ENCODE results near the gene RNPC3.

Gene RNPC3, protein sequence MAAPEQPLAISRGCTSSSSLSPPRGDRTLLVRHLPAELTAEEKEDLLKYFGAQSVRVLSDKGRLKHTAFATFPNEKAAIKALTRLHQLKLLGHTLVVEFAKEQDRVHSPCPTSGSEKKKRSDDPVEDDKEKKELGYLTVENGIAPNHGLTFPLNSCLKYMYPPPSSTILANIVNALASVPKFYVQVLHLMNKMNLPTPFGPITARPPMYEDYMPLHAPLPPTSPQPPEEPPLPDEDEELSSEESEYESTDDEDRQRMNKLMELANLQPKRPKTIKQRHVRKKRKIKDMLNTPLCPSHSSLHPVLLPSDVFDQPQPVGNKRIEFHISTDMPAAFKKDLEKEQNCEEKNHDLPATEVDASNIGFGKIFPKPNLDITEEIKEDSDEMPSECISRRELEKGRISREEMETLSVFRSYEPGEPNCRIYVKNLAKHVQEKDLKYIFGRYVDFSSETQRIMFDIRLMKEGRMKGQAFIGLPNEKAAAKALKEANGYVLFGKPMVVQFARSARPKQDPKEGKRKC

DNA sequence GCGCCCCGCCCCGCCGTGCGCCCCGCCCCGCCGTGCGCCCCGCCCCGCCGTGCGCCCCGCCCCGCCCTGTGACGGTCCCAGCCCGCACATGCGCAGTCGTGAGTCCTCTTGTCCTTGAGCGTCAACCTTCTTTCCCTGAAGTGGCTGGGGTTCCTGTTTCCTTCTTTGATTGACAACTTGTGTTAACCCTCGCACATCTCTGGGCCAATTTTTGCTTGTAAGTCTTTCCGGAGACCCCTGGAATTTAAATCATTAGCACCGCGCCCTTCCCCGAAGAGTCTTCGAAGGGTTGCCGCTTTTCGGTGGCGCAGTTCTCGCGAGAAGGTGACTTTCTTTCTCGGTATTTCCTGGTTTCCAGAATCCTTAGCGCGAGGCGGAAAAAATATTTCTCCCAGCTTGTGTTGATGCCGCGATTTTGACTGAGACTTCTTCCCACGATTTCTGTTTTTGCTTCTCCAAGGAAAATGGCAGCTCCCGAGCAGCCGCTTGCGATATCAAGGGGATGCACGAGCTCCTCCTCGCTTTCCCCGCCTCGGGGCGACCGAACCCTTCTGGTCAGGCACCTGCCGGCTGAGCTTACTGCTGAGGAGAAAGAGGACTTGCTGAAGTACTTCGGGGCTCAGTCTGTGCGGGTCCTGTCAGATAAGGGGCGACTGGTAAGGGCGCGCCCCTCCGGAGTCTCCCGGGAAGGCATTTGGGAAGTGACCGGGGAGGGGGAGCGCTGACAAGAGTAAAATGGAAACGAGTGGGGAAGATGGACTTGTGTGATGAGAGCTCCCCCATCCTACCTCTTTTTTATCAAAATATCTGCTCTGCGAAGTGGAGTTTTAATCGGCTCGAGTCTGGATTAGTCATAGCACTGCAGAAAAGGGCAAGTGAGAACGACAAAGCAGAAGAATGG is at the start of gene RNPC3:
Gene RNPC3 (plus strand): TSS at position 93 of the 901 bp plus-strand sequence. CDS start 372 bp downstream, at position 465.
- peak; percentile 67 for DNase-seq (ENCODE audit: low read depth)
- TF ChIP-seq, protein P1, sequence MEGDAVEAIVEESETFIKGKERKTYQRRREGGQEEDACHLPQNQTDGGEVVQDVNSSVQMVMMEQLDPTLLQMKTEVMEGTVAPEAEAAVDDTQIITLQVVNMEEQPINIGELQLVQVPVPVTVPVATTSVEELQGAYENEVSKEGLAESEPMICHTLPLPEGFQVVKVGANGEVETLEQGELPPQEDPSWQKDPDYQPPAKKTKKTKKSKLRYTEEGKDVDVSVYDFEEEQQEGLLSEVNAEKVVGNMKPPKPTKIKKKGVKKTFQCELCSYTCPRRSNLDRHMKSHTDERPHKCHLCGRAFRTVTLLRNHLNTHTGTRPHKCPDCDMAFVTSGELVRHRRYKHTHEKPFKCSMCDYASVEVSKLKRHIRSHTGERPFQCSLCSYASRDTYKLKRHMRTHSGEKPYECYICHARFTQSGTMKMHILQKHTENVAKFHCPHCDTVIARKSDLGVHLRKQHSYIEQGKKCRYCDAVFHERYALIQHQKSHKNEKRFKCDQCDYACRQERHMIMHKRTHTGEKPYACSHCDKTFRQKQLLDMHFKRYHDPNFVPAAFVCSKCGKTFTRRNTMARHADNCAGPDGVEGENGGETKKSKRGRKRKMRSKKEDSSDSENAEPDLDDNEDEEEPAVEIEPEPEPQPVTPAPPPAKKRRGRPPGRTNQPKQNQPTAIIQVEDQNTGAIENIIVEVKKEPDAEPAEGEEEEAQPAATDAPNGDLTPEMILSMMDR (IDR thresholded peaks at IDR 0.05; ENCODE audit: control insufficient read depth, insufficient read depth, low read depth, low read length, missing control alignments): no peak
- H3K4me3 ChIP-seq (ENCODE audit: control insufficient read depth, low read depth, low read length): peak within 1 kb of the TSS; percentile 99

DNA sequence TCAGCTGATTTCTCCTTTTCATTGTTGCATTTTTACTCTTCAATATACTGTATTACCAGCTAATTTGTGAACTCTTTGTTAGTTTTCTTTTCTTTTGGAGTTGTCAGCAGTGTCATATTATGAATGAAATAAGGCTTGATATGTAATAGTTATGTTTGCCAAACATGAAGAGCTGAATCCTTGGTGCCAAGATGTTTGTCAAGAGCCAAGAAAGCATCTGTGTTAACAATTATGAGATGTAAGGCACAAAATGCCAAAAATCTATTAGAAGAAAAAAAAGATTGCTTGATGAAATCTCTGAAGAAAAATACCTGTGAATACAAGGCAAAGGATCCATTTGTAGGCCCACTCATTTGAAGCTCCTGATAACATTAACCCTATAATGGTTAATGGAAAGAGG is 48.4 kb upstream of the RNPC3 start:
- TF ChIP-seq, protein P1 (IDR thresholded peaks at IDR 0.05; ENCODE audit: control insufficient read depth, insufficient read depth, low read depth, low read length, missing control alignments): no peak
- no peak for DNase-seq (ENCODE audit: low read depth)

DNA sequence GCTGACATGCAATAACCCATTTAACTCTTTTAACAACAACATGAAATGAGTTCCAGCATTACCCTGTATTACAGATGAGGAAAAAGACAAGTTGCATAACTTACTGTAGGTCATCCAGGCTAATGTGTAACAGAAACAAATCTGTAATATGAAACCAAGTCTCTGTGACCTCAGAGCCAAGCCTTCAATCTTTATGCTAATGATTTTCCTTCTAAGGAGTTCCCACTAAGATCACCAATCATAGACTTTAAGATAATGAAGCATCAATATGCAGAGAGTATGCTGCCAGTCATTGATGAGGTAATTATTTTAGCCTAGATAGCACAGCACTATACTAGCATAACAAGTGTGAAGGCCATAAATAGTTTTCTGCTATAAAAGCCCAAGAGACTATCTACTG is 35.6 kb upstream of the RNPC3 start:
- no peak overlapping the region for H3K4me3 ChIP-seq (ENCODE audit: control insufficient read depth, low read depth, low read length)
- no peak for DNase-seq (ENCODE audit: low read depth)
- TF ChIP-seq, protein P1 (IDR thresholded peaks at IDR 0.05; ENCODE audit: control insufficient read depth, insufficient read depth, low read depth, low read length, missing control alignments): no peak

More for the DNA sequence above, 48.4 kb upstream of the RNPC3 start:
- H3K4me3 ChIP-seq (ENCODE audit: control insufficient read depth, low read depth, low read length): no peak overlapping the region

DNA sequence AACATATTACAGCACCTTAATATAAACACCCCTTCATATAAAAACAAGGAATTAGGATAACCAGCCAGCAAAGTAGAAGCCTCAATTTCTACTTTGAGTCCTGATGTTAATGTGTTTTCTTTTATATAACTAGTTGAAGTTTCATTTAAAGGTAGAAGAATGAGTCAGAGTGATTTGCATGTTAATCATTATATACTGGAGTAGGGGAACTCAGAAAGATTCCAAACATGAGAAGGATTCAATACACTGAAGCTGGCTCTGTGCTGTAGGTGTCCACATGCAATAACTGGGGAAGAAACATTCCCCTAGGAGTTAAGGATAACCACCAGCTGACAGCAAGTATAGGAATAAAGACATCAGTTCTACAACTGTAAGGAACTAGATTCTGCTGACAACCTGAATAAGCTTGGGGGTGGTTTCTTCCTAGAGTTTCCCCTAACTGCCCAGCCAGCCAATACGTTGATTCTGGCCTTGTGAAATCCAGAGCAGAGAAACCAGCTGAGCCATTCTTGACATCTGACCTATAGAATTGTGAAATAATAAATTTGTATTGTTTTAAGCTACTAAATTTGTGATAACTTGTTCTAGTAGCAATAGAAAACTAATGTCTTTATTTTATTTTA is 33.4 kb upstream of the RNPC3 start:
- no peak for DNase-seq (ENCODE audit: low read depth)
- H3K4me3 ChIP-seq (ENCODE audit: control insufficient read depth, low read depth, low read length): no peak overlapping the region
- TF ChIP-seq, protein P1 (IDR thresholded peaks at IDR 0.05; ENCODE audit: control insufficient read depth, insufficient read depth, low read depth, low read length, missing control alignments): no peak

DNA sequence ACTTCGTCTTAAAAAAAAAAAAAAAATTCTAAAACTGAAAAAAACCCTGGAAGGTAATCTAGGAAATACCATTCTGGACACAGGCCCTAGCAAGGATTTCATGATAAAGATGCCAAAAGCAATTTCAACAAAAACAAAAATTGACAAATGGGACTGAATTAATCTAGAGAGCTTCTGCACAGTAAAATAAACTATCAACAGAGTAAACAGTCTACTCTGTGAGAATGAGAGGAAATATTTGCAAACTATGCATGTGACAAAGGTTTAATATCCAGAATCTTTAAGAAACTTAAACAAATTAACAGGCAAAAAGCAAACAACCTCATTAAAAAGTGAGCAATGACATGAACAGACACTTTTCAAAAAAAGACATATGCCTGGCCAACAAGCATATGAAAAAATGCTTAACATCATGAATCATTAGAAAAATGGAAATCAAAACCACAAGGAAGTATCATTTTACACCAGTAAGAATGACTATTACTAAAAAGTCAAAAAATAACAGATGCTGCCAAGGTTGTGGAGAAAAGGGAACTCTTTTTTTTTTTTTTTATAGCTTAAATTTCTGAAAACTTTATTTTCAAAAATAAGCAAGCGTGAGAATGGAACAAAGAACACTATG is 29.4 kb upstream of the RNPC3 start:
- TF ChIP-seq, protein P1 (IDR thresholded peaks at IDR 0.05; ENCODE audit: control insufficient read depth, insufficient read depth, low read depth, low read length, missing control alignments): no peak
- DNase-seq (ENCODE audit: low read depth): no peak
- H3K4me3 ChIP-seq (ENCODE audit: control insufficient read depth, low read depth, low read length): no peak overlapping the region

DNA sequence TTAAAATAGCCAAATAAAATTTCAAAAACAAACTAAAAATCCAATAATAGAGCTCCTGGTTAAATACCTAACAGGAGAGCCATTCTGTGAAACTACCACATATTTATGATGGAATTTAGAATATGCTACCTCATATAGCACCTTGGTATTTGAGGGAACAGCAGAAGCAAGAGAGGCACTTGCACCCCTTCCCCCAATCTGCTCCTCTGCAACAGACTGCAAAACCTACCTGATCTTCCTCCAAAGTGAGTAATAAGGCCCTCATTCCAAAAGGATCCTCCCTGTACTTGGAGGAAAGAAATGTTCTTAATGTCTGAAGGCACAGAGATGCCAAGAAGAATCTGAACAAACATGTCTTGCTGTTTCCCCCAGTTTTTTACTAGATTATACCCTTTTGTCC is 28.1 kb upstream of the RNPC3 start:
- no peak for DNase-seq (ENCODE audit: low read depth)
- TF ChIP-seq, protein P1 (IDR thresholded peaks at IDR 0.05; ENCODE audit: control insufficient read depth, insufficient read depth, low read depth, low read length, missing control alignments): no peak
- no peak overlapping the region for H3K4me3 ChIP-seq (ENCODE audit: control insufficient read depth, low read depth, low read length)

Measured in AG09309 (cell line).